GM19397 (cell line): ENCODE measurements around the gene CFAP92.

Source experiments
- ATAC-seq: cut with Tn5 transposase; IDR thresholded peaks from one replicate; pipeline ENCODE4 v1.9.1; 2021; ENCODE audit warnings: mild to moderate bottlenecking, moderate library complexity; ENCODE audit not compliant: unreplicated experiment

Gene CFAP92

DNA sequence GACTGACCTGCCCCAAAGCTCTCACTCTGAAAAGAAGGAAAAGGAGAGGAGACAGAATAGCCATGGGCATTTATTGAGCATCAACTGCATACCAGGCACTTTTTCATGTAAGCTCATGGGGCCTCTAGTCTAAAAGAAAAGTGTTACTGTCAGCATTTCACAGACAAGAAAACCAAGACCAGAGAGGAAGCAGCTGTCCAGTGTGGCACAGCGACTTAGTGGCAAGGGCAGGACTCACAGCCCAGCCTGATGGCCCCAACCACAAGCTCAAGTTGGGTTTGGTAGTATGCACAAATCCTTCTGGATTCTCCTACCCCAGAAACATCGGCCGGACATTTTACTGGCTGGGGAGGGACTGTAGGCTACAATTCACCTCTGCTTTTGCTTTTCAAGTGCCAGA, 13.0 kb upstream of the CFAP92 start:
- ATAC-seq: no peak

DNA sequence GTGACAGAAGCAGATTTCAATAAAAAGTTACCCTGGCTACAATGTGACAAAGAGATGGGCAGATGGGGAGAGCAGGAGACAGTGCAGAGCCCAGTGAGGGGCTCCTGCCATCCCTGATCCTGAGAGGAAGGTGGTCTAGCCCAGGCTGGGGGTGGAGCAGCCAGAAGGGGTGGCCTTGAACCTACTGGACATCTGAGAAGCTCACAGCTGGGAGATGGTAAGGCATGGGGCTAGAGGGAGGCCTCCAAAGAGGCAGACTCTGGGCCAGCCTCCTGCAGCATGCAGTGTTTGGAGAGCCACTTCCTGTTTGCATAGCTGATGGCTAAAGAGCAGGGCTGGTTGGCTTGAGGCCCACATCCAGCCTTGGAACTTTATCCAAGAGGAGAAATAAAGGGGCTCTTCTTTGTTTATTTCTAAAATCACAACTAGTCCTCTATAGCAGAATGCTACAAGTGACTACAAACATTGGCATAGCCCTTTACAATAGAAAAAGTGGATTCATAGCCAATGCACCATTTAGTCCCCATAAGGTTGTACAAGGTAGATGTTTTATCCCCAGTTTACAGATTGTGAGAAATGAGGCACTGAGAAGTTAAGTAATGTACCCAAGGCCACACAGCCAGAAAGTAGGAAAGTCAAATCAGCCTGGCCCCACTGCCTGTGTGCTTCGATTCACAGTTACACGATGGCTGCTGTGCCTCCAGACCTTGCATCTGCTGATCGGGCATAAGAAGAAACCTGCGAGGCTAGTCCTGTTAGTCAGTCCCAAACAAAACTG, 11.8 kb upstream of the CFAP92 start:
- ATAC-seq: no peak

DNA sequence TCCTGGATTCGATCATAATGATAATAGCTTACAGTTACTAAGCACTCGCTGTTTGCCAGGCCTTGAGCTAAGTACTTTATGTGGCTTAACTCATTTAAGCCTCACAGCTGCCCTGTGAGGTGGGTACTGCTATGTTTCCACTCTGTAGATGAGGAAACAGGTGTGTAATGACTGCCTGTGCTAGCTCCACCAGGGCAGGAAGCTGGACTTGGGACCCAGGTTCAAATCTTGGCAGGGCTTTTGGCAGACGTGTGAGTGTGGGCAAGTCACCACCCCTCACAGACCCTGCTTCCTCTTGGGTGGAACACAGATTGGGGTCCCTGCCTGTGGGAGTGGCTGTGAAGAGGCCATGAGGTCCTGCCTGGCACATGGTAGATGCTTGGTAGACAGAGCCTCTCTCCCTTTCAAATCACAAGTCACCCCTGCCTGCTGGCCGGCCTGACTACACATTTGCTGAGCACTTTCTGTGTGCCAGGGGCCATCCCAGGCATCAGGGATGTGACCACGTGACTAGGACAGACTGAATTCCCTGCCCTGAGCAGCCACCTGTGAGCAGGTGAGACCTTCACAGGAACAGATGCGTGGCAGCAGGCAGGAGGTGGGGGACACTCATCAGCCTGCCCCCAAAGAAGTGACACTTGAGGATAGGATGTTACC, 10.9 kb upstream of the CFAP92 start:
- ATAC-seq: no peak

DNA sequence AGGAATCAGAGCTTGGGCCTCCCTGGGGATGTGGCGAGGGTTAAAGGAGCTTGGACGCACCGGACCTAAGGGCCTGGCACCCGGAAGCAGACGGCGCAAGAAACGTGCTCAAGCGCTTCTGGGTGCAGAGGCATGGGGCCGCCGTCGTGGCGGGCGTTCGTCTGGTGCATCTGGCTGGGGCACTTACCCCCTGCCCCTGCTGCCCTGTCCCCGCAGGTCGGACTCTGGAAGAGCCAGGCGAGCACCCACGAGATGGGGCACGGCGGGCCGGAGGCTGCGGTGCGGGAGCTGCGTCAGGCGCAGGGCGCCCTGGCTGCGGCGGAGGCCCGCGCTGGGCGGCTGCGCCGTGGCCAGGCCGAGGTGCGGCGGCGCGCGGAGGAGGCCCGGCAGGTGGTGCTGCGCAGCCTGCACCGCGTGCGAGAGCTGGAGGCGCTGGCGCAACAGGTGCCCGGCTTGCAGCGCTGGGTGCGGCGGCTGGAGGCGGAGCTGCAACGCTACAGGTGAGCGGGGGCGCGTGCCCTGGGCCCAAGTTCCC, 9.8 kb upstream of the CFAP92 start:
- ATAC-seq: no peak

- no peak for ATAC-seq
Measured at GRCh38 chr3:129002573-129003569, 9.0 kb upstream of the CFAP92 start.

DNA sequence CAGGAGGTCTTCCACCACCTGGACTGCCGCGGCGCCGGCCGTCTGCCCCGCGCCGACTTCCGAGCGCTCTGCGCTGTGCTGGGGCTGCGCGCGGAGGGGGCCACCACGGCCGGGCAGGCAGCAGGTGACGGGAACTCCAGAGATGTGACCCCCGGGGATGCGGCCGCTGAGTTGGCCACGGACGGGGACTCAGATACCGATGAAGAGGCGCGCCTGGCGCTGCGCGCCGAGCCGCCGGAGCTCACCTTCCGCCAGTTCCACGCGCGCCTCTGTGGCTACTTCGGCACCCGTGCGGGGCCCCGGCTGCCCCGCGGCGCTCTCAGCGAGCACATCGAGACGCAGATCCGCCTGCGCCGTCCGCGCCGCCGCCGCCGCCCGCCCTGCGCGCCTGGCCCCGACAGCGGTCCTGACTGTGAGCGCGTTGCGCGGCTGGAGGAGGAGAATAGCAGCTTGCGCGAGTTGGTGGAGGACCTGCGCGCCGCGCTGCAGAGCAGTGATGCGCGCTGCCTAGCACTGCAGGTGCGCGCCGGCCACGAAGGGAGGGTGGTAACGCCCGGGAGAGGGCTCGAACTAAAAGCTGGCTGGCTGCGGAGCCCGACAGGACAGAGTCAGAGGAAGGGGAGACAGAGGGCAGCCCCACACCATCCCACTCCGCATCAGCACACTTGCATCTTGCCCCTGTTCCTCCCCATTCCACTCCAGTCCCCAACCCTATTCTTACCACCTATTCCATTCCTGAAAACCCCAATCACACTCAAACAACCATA, 8.1 kb upstream of the CFAP92 start:
- ATAC-seq: no peak

GRCh38 chr3:129001101-129001805, 7.4 kb upstream of the CFAP92 start, which contains the start of gene EFCC1:
EFCC1 (plus strand) TSS chr3:129001304; CDS start chr3:129001629, 325 bp downstream.
- ATAC-seq: no peak

- no peak for ATAC-seq
Measured at GRCh38 chr3:129000742-129001100, 6.8 kb upstream of the CFAP92 start.

DNA sequence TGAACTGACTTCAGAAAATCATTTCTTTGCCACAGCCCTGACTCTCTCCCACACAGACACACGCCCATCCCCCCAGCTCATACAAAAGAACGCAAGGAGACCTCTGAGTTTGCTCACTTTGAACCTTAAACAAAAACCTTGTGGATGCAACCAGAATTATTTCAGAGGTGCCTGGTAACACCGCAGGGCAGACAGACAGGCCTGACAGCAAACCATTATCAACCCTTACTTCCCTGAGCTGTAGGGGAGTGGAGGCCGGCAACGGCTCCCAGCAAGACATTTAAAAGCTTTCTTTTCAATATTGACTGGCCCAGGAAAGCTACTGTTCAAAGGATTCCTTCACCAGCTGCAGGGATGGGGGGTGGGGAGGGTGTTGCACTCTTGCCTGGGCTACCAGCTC, 5.2 kb upstream of the CFAP92 start:
- no peak for ATAC-seq

- ATAC-seq: no peak
Measured at GRCh38 chr3:128998561-128998960, 4.7 kb upstream of the CFAP92 start.

DNA sequence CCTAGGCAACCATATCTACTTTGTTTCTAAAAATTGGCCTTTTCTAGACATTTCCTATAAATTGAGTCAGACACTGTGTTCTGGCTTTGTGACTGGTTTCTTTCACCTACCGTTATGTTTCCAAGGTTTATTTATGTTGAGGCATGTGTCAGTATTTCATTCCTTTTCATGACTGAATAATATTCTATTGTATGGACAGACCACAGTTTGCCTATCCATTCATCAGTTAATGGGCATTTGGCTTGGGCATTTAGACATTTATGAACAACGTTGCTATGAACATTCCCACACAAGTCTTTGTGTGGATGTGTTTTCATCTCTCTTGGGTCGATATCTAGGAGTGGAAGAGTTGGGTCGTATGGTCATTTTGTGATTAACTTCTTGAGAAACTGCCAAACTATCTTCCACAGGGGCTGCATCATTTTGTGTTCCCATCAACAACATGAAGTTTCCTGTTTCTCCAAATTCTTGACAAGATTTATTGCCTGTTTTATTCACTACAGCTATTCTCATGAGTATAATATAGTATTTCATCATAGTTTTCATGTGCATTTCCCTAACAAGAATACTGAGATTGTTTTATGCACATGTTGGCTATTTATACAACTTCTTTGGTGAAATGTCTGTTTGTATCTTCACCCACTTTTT, 3.7 kb upstream of the CFAP92 start:
- no peak for ATAC-seq

GRCh38 chr3:128996726-128997125, 2.9 kb upstream of the CFAP92 start:
- ATAC-seq: no peak

- ATAC-seq: no peak
Measured at GRCh38 chr3:128996200-128996599, 2.3 kb upstream of the CFAP92 start.

DNA sequence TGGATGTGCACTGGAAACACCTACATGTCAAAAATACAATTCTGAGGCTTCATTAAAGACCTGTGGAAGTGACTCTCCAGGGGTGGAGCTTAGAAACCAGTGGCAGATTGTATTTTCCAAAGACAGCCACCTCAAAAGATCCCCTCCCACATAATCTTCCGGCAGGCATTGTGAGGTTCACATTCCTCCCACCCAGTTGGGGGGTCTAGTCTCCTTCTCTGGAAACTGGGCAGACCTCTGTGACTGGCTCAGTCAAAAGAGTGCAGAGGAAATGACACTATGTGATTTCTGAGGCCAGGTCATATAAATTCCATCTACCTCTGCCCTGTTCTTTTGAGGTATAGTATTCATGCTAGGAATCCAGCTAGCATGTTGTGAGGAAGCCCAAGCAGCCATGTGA, 1.9 kb upstream of the CFAP92 start:
- no peak for ATAC-seq

DNA sequence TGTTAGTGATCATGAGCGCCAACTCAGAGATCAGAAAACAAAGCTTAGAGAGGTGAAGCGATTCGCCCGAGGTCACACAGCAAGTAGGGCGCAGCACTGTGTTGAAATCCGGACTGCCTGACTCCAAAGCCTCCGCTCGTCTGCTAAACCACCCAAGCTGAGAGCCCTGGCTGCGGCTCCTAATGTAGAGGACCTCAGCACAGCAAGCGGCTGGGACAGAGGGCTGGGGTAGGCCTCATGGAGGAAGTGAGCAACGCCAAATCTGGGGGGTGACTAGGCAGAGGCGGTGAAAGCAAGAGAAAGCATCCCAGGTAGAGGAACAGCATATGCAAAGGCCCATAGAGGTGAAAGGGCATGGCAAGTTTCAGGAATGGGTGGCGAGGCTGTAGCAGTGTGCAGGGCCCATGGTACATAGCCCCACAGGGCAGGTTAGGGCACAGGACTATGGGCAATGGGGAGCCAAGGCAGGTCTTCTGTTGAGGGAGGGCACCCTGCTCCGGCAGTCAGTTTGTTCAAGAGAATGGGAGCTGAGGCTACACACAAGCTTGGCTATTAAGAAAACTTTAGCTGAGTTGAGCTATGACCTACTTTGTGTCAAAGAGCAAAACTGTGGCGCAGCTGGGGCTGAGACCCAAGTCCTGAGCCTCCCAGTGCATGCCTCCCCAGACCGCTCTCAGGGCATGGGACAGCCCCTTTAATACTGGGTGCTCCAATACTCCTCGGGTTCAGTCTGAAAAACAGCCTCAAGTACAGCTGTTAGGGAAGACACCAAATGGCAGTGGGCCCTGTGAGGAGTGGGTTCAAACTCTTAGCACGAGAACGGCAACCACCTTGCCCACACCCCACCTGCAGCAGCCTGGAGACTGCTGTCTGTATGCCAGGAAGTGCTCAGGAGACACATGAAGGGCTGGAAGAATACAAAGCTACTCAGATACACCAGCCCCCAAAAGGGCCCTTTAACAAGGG, 988 bp upstream of the CFAP92 start:
- no peak for ATAC-seq

- ATAC-seq: no peak
Measured at GRCh38 chr3:128994173-128994512, 267 bp upstream of the CFAP92 start.

DNA sequence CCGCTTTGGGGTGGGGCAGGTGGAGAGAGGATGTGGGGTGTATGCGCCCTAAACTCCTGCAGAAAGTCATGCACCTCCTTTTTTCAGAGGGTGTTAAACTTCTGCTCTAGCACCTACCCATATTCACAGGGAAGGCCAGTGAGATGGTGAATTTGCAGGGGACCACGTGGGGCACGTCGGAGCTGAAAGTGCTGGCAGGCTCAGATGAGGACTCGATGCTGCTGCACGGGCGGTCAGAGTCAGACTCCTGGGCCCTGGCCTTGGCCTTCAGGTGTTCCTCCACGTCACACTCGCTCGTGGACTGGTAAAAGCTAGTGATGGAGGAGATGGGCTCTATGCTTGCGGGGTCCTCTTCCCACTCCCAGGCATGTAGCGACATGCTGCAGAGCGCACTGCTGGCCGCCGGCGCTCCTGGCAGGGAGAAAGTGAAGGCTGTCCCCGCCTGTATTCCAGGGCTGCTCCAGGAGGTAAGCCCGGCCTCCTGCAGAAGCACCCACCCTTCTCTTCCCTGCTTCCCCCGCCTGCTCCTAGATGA, 883 bp downstream of the CFAP92 start:
- no peak for ATAC-seq

DNA sequence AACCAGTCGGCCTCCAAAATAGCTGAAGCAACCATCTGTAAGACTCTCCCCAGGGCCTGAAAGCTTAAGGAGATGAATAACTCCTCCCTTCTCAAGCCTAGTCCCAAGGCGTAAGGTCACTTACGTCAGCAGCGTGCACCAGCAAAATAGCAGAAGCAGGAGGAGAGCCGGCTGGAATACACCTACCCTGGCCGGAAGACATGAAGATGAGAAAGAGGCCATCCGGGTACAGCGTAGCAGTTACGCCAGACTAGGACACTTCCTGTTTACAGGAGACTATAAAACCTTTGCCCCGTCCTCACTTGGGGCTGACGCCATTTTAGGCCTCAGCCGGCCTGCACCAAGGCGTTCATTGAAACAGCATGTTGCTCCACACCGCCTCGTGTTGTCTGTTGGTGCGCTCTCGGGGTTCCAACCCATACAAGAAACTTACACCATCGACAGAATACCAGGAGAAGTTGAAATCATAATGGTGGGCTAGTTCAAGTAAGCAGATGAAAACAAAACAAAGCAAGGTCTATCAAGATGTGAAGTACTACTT, 2.5 kb downstream of the CFAP92 start:
- ATAC-seq: no peak
